HUES6 (cell line): ENCODE results near the gene TMPRSS11D.

ENCODE experiments used
- H3K27ac ChIP-seq: 2 replicates; pipeline ENCODE4 v1.7.0; 2013; ENCODE audit warnings: low read depth, mild to moderate bottlenecking, low read length, inconsistent platforms
- H3K27me3 ChIP-seq: 2 replicates; pipeline ENCODE4 v1.6.1; 2013; ENCODE audit warnings: low read length; ENCODE audit not compliant: control insufficient read depth, insufficient read depth
- H3K36me3 ChIP-seq: 2 replicates; pipeline ENCODE4 v1.6.1; 2013; ENCODE audit warnings: low read length; ENCODE audit not compliant: control insufficient read depth, insufficient read depth
- H3K4me1 ChIP-seq: 2 replicates; pipeline ENCODE4 v1.6.1; 2013; ENCODE audit warnings: low read length; ENCODE audit not compliant: control insufficient read depth, insufficient read depth
- H3K4me3 ChIP-seq: 2 replicates; pipeline ENCODE4 v1.5.1; 2013; ENCODE audit warnings: low read depth, low read length
- H3K9ac ChIP-seq: one replicate; pipeline ENCODE4 v1.6.1; 2013; ENCODE audit warnings: mild to moderate bottlenecking, low read length
- H3K9me3 ChIP-seq: 2 replicates; pipeline ENCODE4 v1.6.1; 2013; ENCODE audit warnings: low read depth, low read length; ENCODE audit not compliant: control insufficient read depth, insufficient read depth

Gene TMPRSS11D

DNA sequence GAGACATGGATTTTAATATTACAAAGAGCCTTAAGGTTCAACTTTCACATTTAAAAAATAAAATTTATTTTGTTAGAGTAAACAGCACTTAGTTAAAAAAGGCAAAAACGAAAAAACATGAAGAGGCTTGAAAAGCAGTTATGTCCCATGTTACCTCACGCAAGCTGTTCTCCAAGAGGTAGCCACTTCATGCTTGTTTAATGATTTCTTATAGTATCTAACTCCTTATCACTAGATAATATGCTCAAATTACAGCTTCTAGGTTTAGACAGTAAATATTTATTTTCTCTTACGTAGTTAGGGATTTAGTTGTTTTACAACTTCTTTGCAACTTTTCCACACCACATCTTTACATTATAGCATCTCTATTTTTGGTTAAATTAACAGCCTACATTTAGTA, 27.8 kb upstream of the TMPRSS11D start:
- no peaks in the 10 kb centered on the region for H3K27me3 ChIP-seq
- H3K9me3 ChIP-seq, result no peaks in the 10 kb centered on the region
- H3K9ac ChIP-seq, result no peak overlapping the region
- no peak overlapping the region for H3K27ac ChIP-seq
- no peaks in the 10 kb centered on the region for H3K4me1 ChIP-seq
- no peak overlapping the region for H3K4me3 ChIP-seq
- H3K36me3 ChIP-seq, result no peaks in the 10 kb centered on the region

DNA sequence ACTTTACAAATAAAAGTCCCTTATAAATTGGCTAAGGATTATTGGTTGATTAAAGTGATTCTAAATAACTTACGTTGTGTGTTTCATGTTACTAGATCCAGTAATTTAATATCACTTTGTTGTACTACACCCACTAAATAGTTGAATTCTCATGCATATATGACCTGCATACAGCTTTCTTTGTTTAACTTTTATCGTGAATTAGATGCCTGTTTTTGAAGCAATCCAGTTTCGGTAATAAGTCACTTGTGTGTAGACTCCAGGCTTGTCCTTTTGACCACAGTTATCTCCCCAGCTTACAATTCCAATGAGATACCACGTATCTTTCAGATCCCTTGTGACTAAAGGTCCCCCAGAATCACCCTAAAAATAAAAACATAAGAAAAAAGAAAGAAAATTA, 27.3 kb upstream of the TMPRSS11D start:
- H3K27ac ChIP-seq, result no peak overlapping the region
- no peak overlapping the region for H3K9ac ChIP-seq
- H3K36me3 ChIP-seq, result no peaks in the 10 kb centered on the region
- H3K4me1 ChIP-seq, result no peaks in the 10 kb centered on the region
- H3K27me3 ChIP-seq, result no peaks in the 10 kb centered on the region
- no peaks in the 10 kb centered on the region for H3K9me3 ChIP-seq
- H3K4me3 ChIP-seq, result no peak overlapping the region

DNA sequence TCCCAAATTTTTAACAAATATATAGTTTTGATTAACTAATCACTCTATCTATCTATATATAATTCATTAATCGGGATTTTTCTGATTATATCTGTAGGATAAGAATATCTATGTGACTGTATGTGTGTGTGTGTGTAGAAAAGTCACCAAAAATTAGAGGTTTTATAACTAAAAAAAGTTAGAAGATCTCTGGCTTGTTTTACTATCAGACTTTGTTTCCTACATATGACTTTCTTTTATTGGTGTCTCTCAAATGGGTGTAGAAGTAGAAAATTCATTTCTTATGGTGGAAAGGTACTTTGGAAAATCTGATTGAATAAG, 26.7 kb upstream of the TMPRSS11D start:
- Histone ChIP-seq H3K36me3 (no peaks in the 10 kb centered on the region), H3K9ac (no peak overlapping the region), H3K4me3 (no peak overlapping the region)

DNA sequence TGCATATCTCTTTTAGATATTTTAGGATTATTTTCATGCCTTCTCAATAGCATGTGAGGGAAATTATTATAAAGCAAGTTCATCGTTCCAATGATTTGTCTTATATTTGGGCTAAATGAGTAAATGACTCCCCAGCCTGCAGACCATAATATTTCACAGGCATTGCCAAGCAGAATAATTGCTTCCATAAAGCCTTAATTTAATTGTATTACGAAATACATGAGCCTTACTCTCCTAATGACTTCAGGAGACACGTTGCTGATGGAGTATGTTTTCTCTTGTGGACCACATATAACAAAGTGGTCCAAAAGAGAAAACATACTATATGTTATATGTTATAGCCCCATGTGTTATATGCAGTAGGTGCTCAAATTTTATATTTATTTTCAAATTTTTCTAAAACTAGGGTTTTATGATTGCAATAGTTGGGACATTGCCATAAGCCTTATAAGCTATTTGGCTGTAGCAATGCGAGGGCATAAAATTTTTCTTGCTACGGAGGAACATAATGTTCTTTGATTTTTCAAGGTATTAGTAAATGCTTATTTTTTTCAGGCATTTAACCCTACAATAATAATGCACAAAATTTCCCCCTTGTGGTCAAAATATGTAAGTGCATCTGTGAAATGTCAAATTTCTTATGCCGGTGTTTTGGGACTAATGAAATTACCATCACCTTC, 26.2 kb upstream of the TMPRSS11D start:
- H3K4me1 ChIP-seq, result no peaks in the 10 kb centered on the region
- no peaks in the 10 kb centered on the region for H3K27me3 ChIP-seq
- no peak overlapping the region for H3K9ac ChIP-seq
- H3K4me3 ChIP-seq, result no peak overlapping the region
- no peaks in the 10 kb centered on the region for H3K9me3 ChIP-seq
- no peaks in the 10 kb centered on the region for H3K36me3 ChIP-seq
- H3K27ac ChIP-seq, result no peak overlapping the region

More for the DNA sequence above, 26.7 kb upstream of the TMPRSS11D start:
- no peaks in the 10 kb centered on the region for H3K27me3 ChIP-seq
- no peaks in the 10 kb centered on the region for H3K9me3 ChIP-seq
- H3K27ac ChIP-seq, result no peak overlapping the region
- no peaks in the 10 kb centered on the region for H3K4me1 ChIP-seq

DNA sequence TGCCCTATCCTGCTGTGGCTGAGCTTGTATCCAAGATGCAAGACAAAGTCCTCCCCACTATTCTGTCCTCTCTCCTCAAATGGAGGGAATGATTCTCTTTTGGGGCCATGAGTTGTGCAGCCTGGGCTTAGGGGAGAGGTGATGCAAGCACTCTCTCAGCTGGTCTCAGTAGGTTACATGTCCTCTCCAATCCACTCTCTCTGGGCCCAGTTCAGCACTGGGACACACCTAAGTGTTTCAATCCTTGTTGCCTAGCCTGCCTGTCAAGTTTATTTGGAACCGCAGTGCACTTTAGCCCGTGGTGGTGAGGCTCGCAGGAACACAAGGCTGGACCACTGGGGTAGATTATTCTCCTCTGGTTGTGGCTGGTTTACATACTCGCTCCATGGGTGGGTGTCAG, 23.8 kb upstream of the TMPRSS11D start:
- H3K9me3 ChIP-seq, result no peaks in the 10 kb centered on the region
- H3K27me3 ChIP-seq, result no peaks in the 10 kb centered on the region
- H3K36me3 ChIP-seq, result no peaks in the 10 kb centered on the region
- no peak overlapping the region for H3K27ac ChIP-seq
- H3K4me1 ChIP-seq, result no peaks in the 10 kb centered on the region
- H3K9ac ChIP-seq, result no peak overlapping the region
- H3K4me3 ChIP-seq, result no peak overlapping the region

DNA sequence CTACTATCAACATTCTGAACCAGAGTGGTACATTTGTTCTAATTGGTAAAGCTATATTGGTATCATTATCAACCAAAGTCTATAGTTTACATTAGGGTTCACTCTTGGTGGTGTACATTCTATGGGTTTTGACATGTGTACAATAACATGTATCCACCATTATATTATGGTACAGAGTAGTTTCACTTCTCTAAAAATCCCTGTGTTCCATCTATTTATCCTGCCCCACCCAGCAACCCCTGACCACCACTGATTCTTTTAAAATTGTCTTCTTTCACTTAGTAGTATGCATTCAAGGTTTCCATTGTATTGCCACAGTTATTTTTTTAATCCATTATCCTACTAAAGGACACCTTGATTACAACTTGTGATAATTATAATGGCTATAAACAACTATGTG, 15.3 kb upstream of the TMPRSS11D start:
- Histone ChIP-seq H3K27me3 (no peaks in the 10 kb centered on the region), H3K27ac (no peak overlapping the region), H3K4me1 (no peaks in the 10 kb centered on the region), H3K9me3 (no peaks in the 10 kb centered on the region), H3K9ac (no peak overlapping the region), H3K4me3 (no peak overlapping the region), H3K36me3 (no peaks in the 10 kb centered on the region)

DNA sequence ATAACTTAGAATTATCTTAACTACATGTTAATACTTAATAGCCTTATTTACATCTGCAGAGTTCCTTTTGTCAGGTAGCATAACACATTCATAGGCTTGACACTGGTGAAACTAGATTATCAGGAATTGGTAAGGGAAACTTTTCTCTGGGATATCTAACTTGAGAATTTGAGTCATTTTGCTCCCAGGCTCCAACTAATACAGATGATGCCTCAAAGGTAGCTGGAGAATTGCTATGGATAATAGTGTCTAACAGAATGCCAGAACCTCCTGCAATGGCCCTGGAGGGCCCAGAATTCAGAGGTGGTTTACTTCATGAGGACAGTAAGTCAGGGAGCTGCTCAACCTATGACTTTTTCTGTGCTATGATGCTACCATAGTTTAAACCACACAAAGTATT, 13.9 kb upstream of the TMPRSS11D start:
- no peaks in the 10 kb centered on the region for H3K27me3 ChIP-seq
- no peaks in the 10 kb centered on the region for H3K4me1 ChIP-seq
- H3K36me3 ChIP-seq, result no peaks in the 10 kb centered on the region
- no peak overlapping the region for H3K4me3 ChIP-seq
- no peak overlapping the region for H3K27ac ChIP-seq
- no peaks in the 10 kb centered on the region for H3K9me3 ChIP-seq
- no peak overlapping the region for H3K9ac ChIP-seq

DNA sequence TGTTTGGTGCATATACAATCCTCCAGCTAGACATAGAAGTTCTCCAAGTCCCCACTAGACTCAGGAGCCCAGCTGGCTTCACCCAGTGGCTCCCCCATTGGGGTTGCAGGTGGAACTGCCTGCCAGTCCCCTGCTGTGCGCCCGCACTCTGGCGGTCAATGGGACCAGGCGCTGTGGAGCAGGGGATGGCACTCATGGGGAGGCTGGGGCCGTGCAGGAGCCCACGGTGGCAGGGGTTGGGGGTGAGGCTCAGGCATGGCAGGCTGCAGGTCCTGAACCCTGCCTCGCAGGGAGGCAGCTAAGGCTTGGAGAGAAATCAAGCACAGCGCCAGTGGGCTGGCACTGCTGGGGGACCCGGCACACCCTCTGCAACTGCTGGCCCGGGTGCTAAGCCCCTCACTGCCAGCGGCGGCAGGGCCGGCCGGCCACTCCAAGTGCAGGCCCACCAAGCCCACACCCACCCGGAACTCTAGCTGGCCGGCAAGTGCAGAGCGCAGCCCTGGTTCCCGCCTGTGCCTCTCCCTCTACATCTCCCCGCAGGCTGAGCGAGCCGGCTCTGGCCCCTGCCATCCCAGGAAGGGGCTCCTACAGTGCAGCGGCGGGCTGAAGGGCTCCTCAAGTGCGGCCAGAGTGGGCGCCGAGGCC, 12.7 kb upstream of the TMPRSS11D start:
- Histone ChIP-seq H3K27ac (no peak overlapping the region), H3K36me3 (no peaks in the 10 kb centered on the region), H3K4me1 (no peaks in the 10 kb centered on the region), H3K27me3 (no peaks in the 10 kb centered on the region), H3K9ac (no peak overlapping the region), H3K4me3 (no peak overlapping the region), H3K9me3 (no peaks in the 10 kb centered on the region)

DNA sequence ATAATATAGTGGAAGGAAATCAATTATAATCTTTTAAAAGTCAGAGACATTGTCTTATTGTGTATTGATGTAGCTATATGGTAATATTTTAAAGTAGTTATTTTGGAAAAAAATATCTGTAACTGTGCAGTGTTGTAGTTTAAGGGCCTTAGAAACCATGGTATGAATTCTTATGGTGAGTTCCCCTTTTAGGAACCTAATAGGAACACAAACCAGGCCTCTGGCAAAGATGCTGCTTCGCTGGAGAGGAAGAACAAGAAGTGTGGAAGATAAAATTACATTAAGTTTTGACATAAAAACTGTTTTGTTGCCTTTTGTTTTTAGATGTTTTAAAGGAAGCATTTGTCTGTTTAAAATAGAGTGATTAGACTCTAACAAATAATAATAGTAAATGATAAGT, 10.9 kb upstream of the TMPRSS11D start:
- no peak overlapping the region for H3K9ac ChIP-seq
- no peaks in the 10 kb centered on the region for H3K36me3 ChIP-seq
- H3K4me3 ChIP-seq, result no peak overlapping the region
- H3K4me1 ChIP-seq, result no peaks in the 10 kb centered on the region
- H3K9me3 ChIP-seq, result no peaks in the 10 kb centered on the region
- H3K27ac ChIP-seq, result no peak overlapping the region
- no peaks in the 10 kb centered on the region for H3K27me3 ChIP-seq

DNA sequence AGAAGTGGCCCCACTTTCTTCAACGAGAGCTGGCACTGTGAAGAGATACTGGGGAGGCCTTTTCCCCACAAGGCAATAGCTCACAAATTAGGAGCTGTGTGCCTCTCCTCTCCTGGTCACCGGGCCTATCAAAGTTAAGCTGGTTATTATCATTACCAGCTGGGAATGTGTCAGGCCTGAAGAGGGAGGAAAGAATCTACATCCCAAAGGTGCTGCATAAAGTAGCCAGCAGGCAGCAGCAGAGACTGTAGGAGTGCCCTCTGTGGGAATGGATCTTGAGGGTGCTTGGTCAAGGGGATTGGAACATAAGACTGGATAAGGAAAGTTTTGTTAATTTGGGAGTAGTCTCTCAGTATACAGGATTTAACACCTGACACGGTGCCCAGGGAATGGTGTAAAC, 9.1 kb upstream of the TMPRSS11D start:
- Histone ChIP-seq H3K27ac (no peak overlapping the region), H3K9me3 (no peaks in the 10 kb centered on the region), H3K36me3 (no peaks in the 10 kb centered on the region), H3K4me1 (no peaks in the 10 kb centered on the region), H3K27me3 (no peaks in the 10 kb centered on the region), H3K4me3 (no peak overlapping the region), H3K9ac (no peak overlapping the region)

DNA sequence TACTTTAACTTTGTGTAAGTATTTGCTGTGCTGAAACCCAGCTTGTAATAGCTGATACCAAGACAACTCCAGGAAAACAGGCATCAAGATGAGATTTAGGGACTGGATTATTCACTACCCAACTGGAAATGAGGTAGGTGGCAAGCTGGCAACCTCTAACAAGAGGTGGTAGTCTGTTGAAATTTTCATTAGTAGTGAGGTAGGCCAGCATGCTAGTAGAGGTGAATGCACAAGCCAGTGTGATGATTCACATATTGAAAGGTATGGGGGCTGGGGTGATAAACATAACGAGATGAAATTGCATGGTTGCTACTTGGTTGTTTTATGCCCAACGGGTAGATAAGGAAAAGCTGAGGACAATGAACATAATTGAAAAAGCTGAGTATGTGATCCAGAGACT, 8.5 kb upstream of the TMPRSS11D start:
- Histone ChIP-seq H3K4me1 (no peaks in the 10 kb centered on the region), H3K4me3 (no peak overlapping the region), H3K9me3 (no peaks in the 10 kb centered on the region), H3K9ac (no peak overlapping the region), H3K36me3 (no peaks in the 10 kb centered on the region), H3K27ac (no peak overlapping the region), H3K27me3 (no peaks in the 10 kb centered on the region)
